ENCODE results near the gene SLC6A13. TPM values are rescaled to one million over a fixed set of nuclear protein-coding genes. Genes with fewer than 3 reads are reported as not detected.
A peak's percentile ranks its signal among the peaks of the same experiment; 100 is the strongest.

SLC6A13 gene
- polyA plus RNA-seq, 2 of the 4 experiments (the other 2 are of a cell fraction): 0.43 to 0.49 TPM

- POLR2A ChIA-PET: interaction anchor here (0.6 kb wide), 1 partner anchor 87 kb away, joined by 3 read pairs; no protein-coding TSS in a partner anchor
- peak; percentile 94 to 99 for ATAC-seq
- Histone ChIP-seq H3K27ac (peak overlapping the region in 1 of 2 experiments; percentile 60; a peak in 2 of 6 replicates), H3K4me3 (no peak overlapping the region), H3K4me2 (peak overlapping the region; percentile 56), H3K4me1 (no peaks in the 10 kb centered on the region), H3K9me3 (no peaks in the 10 kb centered on the region)
- DNase-seq (ENCODE audit: low read depth in 1 of 2, low spot score in 1 of 2): peak; percentile 84 to 88
- FAIRE-seq: peak; percentile 13
- CTCF ChIA-PET: interaction anchor here (0.7 to 3.1 kb wide), 21 partner anchors 8 to 327 kb away, joined by 3 to 20 read pairs (median 5); no protein-coding TSS in a partner anchor
- 48% methylated on average over 4 of the region's 17 CpGs for WGBS (ENCODE audit: missing lambda C conversion rate)
- TF ChIP-seq FOSL2 (IDR thresholded peaks at IDR 0.05) (no peak), FOSL2 (CRISPR knock-in tag; IDR thresholded peaks at IDR 0.05) (no peak), BHLHE40 (IDR thresholded peaks at IDR 0.05; ENCODE audit: low read depth, low read length) (0 out of 2 replicates have a peak, but pooled peaks have one; percentile 6), HEYL (CRISPR knock-in tag; IDR thresholded peaks at IDR 0.05) (no peak), ELK1 (IDR thresholded peaks at IDR 0.05; ENCODE audit: low read depth, low read length) (no peak), RNF2 (IDR thresholded peaks at IDR 0.05; ENCODE audit: borderline replicate concordance, low read depth) (no peak), POLR2AphosphoS2 (conservative IDR thresholded peaks at IDR 0.05; ENCODE audit: low read length) (no peak), RAD21 (conservative IDR thresholded peaks at IDR 0.05 in 1 of 2, IDR thresholded peaks at IDR 0.05 in 1 of 2) (peak; percentile 76 to 79), ATOH8 (CRISPR knock-in tag; IDR thresholded peaks at IDR 0.05; ENCODE audit: low read depth) (no peak), PBX3 (IDR thresholded peaks at IDR 0.05) (no peak), CHD4 (IDR thresholded peaks at IDR 0.05; ENCODE audit: borderline replicate concordance) (no peak), NPAS2 (CRISPR knock-in tag; IDR thresholded peaks at IDR 0.05; ENCODE audit: borderline replicate concordance) (no peak), ZNF302 (CRISPR knock-in tag; IDR thresholded peaks at IDR 0.05) (no peak), KDM5A (IDR thresholded peaks at IDR 0.05) (no peak), ZC3H11A (IDR thresholded peaks at IDR 0.05) (no peak), TP53 (CRISPR knock-in tag; IDR thresholded peaks at IDR 0.05) (no peak), KDM1A (IDR thresholded peaks at IDR 0.05; ENCODE audit: low read depth) (no peak), EHMT2 (IDR thresholded peaks at IDR 0.05; ENCODE audit: low read depth) (no peak), RCOR1 (IDR thresholded peaks at IDR 0.05; ENCODE audit: low read depth, low read length) (no peak), CEBPB (IDR thresholded peaks at IDR 0.05) (no peak), TFCP2L1 (CRISPR knock-in tag; IDR thresholded peaks at IDR 0.05) (no peak), USF2 (IDR thresholded peaks at IDR 0.05) (no peak), HOXB5 (CRISPR knock-in tag; IDR thresholded peaks at IDR 0.05) (no peak), GATA3 (IDR thresholded peaks at IDR 0.05; ENCODE audit: borderline replicate concordance) (no peak), MAZ (IDR thresholded peaks at IDR 0.05; ENCODE audit: borderline replicate concordance, low read depth, low read length) (0 out of 2 replicates have a peak, but pooled peaks have one; percentile 49), CBX2 (IDR thresholded peaks at IDR 0.05; ENCODE audit: borderline replicate concordance, low read depth) (no peak), ESRRA (IDR thresholded peaks at IDR 0.05; ENCODE audit: borderline replicate concordance, low read length) (no peak), EHF (CRISPR knock-in tag; IDR thresholded peaks at IDR 0.05) (no peak), RFX5 (IDR thresholded peaks at IDR 0.05) (no peak; the same call in 1 of the 2 replicates), CTCF (IDR thresholded peaks at IDR 0.05) (peak; percentile 70), NR3C1 (IDR thresholded peaks at IDR 0.05) (no peak), HOXA7 (CRISPR knock-in tag; IDR thresholded peaks at IDR 0.05) (no peak), ZFP36 (IDR thresholded peaks at IDR 0.05; ENCODE audit: borderline replicate concordance, partially characterized antibody) (no peak), MAFK (IDR thresholded peaks at IDR 0.05; ENCODE audit: partially characterized antibody) (no peak)
Observed at GRCh38 chr12:219891-220352, 42.7 kb downstream of the SLC6A13 start.
